Activated CD4-positive, alpha-beta T cell treated with anti-CD3 and anti-CD28 coated beads for 24 hours (primary cell): ENCODE results near the gene SLC1A4.

Experiments used
- DNase-seq, 2 donors: peaks; one replicate each; pipeline ENCODE4 v3.0.0-alpha.2; 2020; ENCODE audit warnings: low read depth in 2 of 2

Gene SLC1A4

DNA sequence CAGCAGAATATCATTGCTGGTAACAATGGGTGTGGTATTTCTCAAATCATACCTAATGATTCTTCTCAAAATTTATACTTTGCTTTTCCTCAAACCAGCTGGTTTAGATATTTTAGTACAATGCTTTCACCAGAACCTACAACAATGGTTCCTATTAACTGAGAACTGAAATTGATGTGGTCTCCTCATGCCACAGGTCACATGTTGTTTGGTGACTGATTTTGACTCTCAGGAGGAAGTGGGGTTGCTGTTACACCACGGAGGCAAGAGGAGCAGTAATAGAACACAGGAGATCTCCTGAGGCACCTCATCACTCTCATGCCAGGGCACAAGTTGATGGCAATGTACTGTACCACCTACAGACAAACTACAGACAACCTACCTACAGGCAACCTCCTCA, 64.0 kb downstream of the SLC1A4 start:
- DNase-seq, result no peak

GRCh38 chr2:65054749-65055421, 65.7 kb downstream of the SLC1A4 start:
- DNase-seq, result no peak

GRCh38 chr2:65055422-65056214, 66.4 kb downstream of the SLC1A4 start:
- peak in 1 of 2 donors; percentile 34 for DNase-seq

DNA sequence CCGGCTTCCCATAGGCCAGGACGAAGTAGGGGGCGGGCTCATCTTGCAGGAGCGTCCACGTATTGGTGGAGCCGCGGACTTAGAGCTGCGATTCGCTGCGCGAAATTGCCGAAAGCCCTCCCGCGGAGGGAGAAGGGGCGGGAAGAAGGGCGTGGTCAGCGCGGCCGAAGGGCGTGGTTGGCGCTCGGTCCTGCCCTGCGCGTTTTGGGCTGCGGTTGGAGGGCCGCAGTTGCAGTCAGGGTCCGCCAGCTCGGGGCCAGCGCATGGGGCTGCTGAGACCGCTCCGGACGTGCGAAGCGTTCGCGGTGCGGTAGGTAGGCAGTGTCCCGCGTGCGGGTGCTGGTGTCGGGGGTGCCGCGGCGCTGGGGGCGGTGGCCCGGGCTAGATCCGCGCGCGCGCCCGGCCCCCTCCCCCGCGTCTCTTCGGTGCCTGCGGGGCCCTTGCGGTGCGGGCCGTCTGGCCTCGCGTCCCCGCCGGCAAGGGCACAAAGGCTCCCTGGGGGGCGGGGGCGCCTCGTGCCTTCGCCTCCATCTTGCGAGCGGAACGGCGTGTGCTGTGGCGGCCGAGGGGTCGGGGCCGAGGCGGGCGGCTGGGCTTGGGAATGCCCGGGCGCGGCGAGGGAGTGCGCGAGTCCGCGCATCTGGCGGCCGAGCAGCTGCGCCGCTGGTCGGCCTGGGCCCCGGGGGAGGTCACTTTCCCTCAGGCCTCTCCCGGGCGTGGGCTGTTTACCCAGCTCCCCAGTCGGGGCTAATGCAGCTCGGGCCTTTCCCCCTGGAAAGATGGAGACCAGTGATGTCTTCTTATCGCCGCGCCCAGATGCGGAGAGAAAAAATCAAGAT, 67.2 kb downstream of the SLC1A4 start, which contains the start of gene CEP68:
Gene CEP68, plus strand, starts transcription at position 202 of the 839 bp plus-strand sequence. CDS start 13,029 bp downstream, outside the sequence.
- peak; percentile 93 to 94 for DNase-seq

GRCh38 chr2:65057054-65057375, 67.8 kb downstream of the SLC1A4 start:
- no peak for DNase-seq

- DNase-seq, result peak in 1 of 2 donors; percentile 43
Observed at GRCh38 chr2:65057391-65058052, 68.3 kb downstream of the SLC1A4 start.

DNA sequence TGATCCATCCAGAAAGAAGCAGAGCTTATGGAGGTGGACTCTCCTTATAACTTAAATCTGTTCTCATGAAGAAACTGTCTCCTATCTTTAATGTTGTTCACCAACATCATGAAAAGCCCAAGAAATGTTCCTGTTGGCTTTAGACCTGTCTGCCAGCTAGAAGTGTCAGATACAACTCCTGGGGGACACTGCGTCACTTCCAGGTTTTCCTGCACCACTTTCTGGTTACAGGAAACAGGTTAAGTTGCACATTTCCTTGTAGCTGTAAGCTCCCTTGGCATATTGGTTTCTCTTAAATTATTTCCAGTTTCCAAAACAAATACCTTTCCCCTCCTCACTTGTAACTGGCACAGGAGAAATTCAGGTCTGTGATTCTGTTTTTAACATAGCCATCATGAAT, 69.9 kb downstream of the SLC1A4 start:
- no peak for DNase-seq

DNA sequence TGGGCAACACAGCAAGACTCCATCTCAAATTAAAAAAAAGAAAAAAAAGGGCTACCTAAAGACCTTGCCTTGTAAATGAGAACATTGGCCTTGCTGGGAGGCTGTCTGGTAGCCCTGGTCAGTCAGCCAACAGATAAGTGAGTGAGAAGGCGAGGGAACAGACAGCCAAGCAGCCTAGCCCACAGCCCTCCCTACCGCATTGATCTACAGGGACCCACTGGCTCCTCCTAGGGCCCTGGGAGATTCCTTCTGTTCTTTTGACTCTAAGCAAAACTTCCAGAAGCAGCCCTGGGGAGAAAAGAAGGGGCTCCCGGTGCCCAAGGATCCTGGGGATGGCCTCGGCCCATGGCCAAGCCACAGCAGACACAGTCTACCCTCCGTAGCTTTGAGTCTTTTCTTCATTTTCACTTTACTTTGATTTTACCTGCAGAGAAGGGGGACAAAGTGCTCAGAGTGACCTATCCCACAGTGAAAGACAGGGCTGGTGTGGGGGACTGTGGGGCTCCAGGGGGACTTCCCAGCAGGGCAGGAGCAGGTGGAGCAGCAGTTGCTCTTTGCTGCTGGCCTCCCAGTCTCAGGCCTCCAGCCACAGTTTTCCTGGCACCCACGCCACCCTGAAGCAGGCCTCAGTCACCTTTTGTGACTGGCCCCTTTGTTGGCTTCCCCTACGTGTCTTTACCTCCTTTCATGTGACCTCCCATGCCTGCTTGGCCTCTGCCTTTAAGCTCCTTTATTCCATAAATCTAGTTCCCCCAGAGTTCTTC, 72.1 kb downstream of the SLC1A4 start:
- no peak for DNase-seq

GRCh38 chr2:65061910-65062339, 72.7 kb downstream of the SLC1A4 start:
- DNase-seq, result no peak

DNA sequence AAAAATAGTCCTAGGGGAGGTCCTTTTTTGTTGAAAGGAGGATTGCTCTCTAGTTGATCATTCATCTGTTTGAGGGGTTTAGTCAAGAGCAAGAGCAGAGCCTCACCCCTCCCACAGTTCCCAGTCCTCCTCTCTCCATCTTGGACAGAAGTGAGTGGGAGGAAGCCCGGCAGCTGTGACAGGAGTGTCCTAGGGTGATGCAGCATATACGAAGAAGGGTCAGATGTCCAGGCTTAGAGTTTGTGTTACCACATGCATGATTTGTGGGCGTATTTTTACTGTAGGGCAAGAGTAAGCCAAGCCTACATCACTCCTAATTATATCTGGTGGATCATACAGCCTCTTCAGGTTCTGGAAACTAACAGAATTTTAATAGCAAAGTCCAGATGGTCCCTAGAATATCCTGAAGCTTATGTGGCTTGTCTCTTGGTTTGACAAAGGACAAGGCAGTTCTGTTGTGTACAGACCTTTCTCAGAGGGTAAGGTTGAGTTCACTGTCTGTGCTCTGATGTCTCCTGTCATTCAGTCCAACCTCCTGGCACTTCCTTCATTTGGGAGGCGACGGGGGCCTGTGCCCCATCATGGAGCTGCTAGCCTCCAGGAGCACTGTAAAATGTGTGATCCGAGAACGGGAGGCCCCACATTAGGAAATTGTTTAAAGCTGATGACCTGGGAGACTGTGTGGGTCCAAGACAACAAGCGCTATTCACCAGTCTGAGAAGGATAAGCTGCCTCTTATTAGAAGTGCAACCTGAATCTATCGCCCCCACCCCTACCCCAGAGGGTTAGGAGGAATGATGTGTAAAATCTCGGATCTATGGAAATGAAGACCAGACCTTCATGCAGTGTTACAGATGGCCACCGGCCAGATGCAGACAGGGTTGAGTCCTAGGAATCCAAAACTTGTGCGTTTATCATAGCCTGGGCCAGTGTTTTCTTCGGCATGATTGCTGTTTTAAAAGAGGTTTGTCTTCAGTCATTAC, 73.9 kb downstream of the SLC1A4 start:
- no peak for DNase-seq

DNA sequence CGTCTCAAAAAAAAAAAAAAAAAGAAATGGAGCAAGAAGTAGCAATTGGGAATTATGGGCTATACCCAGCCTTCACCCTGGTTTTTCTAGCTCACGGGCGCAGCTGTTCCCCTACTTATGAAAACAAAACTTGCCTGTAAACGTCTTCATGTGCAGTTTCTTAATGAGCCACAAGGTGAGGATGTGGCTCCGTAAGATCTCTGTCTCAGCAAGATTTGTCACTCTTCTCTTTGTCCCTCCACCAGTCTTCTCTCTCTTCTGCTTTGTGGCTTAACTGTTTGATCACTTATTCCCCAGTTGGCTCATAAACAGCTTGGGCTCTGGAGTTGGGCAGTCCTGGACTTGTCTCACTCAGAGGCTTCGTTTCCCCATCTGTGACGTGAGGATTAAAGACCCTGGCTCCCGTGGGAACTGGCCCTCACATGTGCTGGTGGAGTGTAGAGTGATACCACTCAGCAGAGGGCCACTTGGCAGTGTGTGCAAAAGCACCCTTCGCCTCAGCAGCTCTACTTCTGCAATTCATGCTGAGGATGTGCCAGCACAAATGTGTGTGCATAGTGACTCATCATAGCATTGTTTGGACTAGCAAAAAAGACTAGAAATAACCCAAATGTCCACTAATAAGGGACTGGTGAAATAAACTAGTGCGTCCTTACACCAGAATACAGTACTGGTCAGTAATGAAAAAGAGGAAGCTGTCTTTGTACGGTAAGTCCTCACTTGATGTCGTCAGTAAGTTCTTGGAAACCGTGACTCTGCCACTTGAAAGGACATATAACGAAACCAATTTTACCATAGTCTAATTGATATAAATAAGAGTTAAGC, 75.7 kb downstream of the SLC1A4 start:
- no peak for DNase-seq

DNA sequence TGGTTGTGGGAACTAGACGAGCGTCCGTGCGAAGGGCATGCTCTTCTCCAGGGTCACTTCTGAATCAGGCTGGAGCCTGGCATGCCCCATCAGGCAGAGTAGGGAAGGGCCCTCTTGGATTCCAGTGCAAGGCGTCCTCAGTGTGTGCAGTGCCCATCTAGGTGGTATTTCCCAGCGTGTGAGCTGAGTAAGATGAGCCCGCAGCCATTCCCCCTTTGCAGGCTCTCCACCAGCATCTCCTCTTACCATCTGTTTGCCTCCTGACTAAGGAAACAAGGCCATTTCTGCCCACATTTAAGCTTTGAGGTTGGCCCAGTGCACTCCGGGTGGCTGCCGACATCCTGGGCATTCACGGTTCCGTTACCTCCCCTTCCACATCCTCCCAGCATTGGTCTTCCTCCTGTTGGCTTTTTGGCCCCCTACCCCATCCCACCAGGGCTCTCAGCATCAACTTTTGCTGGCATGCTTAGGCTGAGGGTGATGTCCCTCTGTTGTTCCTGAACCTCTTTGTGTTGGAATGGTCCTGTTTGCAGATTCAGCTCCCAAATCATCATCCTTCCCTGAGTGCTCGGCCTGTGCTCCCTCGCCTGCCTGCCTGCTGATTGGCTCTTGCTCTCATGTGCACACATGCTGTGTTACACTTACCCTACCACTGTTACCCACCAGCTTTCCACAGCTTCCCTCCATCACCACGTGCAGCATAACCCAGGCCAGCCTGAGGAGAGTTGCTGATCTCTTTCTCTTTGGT, 78.8 kb downstream of the SLC1A4 start:
- no peak for DNase-seq

GRCh38 chr2:65069439-65069824, 80.2 kb downstream of the SLC1A4 start:
- no peak for DNase-seq

DNA sequence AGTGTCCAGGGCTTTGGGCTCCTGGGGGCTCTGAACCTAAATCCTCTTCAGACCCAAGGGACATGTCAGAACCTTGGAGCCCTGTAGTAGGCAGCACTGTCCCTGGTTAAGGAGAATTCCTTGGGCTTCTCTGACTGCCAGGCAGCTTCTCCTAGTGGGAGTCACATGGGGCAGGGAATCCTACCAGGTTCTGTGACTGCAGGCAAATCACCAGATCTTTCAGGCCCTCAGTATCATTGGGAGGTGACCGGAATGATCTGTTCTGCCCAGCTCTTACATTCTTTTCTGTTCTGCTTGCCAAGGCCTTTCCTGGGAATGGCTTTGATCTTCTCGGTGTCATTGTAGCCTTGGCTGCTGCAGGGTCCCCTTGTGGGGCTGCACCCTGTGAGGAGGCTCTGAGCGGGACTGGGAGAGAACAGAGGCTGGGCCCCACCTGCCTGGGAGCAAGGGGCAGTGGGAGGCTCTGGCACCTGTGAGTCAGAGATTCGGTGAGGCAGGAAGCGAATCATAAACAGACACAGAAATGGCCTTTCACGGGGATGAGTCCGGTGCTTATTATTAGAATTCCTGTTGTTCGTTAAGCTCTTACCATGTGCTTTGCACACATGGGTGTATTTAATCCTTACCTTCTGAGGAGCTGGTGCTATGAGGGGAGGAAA, 81.1 kb downstream of the SLC1A4 start:
- no peak for DNase-seq

DNA sequence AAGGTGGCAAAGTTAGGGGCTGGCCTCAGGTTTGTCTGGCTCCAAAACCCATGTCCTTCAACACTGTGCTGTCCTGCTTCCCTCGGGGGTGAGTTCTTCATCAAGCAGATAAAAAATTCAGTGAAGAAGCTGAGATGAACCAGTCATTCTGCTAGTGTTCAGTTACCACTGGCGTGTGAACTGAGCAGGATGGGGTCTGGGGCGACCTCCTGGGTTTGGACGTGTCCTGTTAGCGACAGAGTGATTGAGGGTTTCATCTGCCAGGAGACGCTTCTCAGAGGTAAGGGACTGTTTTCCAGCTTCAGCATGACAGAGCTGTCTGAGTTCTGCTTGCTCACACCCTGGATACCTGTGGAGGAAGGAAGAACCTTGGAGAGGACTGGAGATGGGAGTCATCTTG, 81.7 kb downstream of the SLC1A4 start:
- DNase-seq, result no peak

DNA sequence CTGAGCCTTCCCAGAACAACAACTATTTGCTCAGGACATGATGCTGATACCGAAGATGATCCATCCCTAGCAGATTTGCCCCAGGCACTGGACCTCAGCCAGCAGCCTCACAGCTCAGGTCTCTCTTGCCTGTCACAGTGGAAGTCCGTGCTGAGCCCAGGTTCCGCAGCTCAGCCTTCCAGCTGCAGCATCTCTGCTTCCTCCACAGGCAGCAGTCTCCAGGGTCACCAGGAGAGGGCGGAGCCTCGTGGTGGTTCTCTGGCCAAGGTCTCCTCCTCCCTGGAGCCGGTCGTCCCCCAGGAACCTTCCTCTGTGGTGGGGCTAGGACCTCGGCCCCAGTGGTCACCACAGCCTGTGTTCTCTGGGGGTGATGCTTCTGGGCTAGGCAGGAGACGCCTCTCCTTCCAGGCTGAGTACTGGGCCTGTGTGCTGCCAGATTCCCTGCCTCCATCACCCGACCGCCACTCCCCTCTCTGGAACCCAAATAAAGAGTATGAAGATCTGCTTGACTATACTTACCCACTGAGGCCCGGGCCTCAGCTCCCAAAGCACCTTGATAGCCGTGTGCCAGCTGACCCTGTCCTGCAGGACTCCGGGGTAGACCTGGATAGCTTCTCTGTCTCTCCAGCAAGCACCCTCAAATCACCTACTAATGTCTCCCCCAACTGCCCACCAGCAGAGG, 82.4 kb downstream of the SLC1A4 start:
- no peak for DNase-seq
